SK-MEL-5 (cell line): ENCODE results near the gene BTBD9. TPM values are rescaled to one million over a fixed set of nuclear protein-coding genes. Genes with fewer than 3 reads are reported as not detected.
A peak's percentile ranks its signal among the peaks of the same experiment; 100 is the strongest.

Experiments
- DNase-seq: peaks from one replicate; pipeline ENCODE4 v3.0.0-alpha.2; 2016; ENCODE audit warnings: low read depth, low spot score
- in situ Hi-C: cut with HindIII; loops from 2 replicates; pipeline ENCODE4 v1.10.0; 2016; ENCODE audit warnings: low sequenced_read_pairs, high pct_unique_total_duplicates, low pct_unique_long_range_greater_than_20kb
- total RNA-seq: library from RNA; depleted of rRNA; stranded (reverse); fragments of >200 nt; shearing (Covaris generic); gene quantifications from 2 replicates; pipeline ENCODE4 v1.2.3, GENCODE V29; 2014

Gene BTBD9
- total RNA-seq, 1 experiment from 2014 or later: 11.9 TPM

DNA sequence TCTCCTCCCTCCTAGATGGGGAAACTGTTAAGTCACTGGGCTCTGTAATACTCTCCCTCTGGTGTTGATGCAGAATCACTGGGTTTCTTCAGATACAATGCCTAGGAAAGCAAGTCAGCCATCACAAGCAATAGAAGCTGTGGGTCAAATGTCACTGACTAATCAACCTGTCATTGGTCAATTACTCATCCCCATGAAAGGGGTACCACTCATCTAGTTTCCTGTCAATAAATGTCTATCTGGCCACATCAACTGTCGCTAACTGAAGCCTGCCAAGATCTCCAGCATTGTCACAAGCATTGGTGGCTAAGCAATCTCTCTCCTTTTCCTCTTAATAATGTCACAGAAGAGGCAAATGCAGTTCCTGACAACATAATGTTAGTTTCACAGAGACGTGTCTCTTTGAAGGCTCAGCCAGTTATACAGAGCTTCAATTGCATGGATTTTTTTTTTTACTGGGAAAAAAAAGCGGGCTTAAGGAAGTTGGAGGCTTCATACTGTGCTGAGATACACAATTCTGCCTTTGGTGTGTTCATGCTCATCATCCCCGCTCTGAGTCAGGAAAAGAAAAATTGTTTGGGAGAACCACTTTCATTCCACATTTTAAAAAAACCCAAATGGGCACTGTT is 355.9 kb downstream of the BTBD9 start:
- in situ Hi-C loops: no loop called here
- no peak for DNase-seq

DNA sequence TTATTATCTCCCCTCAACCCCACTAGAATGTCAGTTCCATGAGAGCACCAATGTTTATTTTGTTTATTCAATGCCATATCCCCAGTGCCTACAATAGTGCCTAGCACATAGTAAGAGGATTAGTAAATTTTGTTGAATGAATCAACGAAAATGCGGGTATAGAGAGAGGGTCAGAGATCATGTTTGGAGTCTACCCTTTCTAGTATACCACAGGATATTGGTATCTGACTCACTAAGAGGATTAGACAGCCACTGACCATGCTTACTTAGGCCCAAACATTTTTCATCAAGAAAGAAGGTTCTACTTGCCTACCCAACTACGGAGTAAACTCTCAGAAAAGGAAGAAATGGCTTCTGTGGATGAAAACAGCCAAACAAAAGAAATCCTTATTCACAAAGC is 356.8 kb downstream of the BTBD9 start:
- in situ Hi-C loops: no loop called here
- no peak for DNase-seq

DNA sequence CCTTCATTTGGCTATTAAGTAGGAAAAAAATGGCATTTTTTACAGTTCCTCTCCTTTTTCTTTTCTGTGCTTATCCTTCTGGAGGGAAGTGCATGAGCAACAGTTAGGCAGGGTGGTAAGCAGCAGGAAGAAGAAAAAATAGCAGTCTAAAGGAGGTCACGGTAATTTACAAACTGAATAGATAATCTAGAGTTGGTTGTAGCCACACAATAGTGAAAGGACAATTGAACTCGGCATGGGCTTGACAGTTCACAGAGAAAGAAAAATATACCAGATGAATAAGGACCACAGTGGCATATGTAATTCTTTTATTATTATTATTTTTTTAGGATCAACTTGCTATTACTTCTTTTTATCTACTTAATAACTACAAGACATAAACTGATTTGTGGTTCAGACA is 358.6 kb downstream of the BTBD9 start:
- peak; percentile 43 for DNase-seq
- in situ Hi-C loops: no loop called here

DNA sequence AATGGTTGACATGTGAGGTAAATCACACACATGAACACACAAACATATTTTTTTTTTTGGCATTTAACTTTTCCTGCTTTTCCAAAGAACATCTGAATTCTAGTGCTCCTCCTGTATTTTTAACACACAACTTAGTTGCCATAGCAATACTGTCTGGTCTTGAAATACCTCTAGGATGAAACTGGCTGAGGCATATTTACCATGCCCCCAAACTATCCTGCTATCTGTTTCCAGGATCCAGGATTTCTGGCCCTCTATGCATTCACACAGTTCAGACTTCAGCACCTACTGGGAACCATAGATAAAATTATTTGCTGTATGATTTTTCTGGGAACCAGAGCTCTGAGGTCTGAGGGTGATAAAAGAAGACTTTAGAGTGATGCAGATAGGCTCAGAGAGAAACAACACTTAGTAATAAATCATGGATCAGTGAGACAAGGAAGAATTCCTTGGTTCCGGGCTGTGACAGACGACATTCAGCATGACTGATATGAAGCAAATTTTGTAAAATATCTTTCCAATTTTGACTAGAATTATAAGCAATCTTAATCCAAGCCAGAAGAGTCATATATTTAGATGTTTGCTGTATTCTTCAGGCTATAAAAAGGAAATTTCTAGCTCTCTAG is 359.7 kb downstream of the BTBD9 start:
- in situ Hi-C loops: no loop called here

DNA sequence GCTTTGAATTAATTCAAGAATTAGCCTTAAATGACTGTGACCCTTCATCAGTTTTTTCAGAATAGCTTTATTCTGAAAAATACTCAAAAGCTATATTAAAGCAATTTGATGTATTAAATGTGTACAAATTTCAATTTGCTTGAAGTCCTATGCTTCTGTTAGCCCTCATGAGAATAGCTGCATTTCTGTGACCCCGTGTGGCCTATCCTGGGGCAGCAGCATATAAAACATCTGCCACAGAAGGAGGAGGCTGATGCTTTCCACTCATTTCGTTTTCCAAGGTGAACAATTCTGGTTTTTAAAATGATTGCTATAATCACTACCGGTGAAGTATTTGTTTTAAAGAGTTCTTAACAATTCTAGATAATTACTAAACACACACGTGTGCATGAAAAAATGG is 360.3 kb downstream of the BTBD9 start:
- in situ Hi-C loops: no loop called here
- peak; percentile 22 for DNase-seq

More for the DNA sequence above, 359.7 kb downstream of the BTBD9 start:
- DNase-seq: no peak

- no peak for DNase-seq
- in situ Hi-C loops: no loop called here
These were observed 366.4 kb downstream of the BTBD9 start for GRCh38 chr6:38273325-38273724.

GRCh38 chr6:38272222-38272621 is 367.5 kb downstream of the BTBD9 start:
- in situ Hi-C loops: no loop called here

DNA sequence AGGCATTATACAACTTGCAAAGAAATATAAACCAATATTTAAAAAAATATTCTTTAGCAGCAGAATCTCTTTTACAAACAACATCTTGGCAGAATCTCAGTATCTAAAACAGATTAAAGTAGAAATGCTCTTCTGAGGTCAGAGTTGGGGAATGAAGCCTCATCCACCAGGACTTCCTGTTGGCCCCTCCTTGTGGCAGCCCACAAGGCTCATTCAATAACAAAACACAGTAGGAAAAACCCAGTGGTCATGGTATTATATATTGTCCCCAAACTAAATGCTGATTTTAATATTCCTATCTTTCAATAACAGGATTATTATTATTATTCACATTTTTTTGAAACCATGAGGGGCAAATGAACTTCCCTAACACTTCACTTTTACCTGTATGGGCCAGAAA is 368.6 kb downstream of the BTBD9 start:
- DNase-seq: peak; percentile 5
- in situ Hi-C loops: no loop called here

More at GRCh38 chr6:38272222-38272621, 367.5 kb downstream of the BTBD9 start:
- DNase-seq: no peak

DNA sequence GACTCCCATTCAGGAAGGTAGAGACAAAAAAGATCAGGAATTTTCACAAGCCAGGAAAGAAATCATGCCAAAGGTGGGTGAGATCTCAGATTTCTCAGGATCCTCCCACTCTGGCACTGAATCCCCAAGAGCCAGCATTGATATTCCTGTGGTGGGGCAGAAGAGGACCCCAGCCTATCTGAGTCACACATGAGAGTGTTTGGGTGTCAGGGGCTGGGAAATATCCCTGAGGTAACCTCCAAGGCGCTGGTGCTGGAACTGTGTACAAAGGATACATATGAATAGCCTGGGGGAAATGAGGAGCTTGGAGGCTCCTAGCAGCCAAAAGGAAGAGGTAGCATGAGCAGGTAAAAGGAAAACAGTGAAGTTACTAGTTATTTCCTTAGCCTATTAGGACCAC is 369.4 kb downstream of the BTBD9 start:
- DNase-seq: no peak
- in situ Hi-C loops: no loop called here

GRCh38 chr6:38269461-38270172 is 370.1 kb downstream of the BTBD9 start:
- in situ Hi-C loops: no loop called here
- no peak for DNase-seq

DNA sequence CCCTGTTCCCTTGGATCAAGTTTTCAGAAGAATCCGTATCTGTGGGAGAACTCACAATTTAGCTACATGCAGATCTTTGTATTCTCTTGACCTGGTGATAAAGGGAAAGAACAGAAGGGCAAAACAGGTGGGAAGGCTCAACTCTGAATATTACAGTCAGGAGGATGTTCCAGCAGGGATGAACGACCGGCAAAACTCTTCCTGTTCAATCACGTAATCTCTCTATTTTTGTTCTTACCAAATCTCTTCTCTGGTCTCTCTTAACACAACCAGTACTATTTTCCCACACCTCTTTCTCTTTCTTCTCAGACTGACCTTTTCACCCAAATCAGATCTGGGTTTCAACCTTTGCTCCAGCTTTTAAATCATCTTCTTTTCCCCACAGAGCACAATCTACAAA is 371.4 kb downstream of the BTBD9 start:
- in situ Hi-C loops: no loop called here
- DNase-seq: no peak

GRCh38 chr6:38266921-38267354 is 372.8 kb downstream of the BTBD9 start:
- in situ Hi-C loops: no loop called here
- DNase-seq: no peak

GRCh38 chr6:38264605-38265004 is 375.1 kb downstream of the BTBD9 start:
- DNase-seq: no peak
- in situ Hi-C loops: no loop called here

DNA sequence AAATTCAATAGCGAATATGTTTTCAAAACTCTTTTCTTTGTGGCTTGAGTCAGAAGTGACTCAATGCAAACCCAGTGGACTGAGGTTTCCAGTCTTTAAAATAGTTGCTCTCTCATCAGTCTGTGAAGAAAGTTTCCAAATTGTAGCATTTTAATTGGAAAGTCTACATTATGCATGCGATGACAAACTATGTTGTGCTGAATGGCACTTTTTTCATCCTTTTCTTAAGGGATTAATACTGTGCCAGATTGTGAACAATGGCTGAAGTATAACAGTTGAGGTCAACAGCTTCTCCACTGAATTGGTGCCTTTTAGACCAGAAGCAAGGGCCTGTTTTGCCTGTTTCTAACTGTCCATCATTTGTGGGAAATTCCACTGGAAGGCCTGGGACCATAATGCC is 377.1 kb downstream of the BTBD9 start:
- no peak for DNase-seq
- in situ Hi-C loops: no loop called here

GRCh38 chr6:38262026-38262425 is 377.7 kb downstream of the BTBD9 start:
- in situ Hi-C loops: no loop called here
- no peak for DNase-seq

DNA sequence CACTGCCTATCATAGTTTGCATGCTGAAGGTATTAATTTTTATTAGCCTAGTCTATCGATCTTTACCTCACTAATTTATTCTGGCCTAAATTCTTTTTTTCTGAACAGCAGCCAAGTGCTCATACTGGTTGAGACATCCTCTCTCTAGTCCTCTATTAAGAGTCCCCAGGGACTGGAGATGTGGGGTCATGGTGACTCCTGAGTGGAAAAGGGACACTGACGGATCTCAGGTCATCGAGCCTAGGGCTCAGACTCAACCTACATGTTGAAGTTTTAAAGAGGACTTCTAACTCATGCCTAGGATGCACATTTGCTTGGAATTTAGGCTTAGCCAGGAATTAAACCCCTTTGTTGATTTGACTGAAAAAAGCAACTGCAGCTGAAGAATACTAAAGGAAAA is 378.1 kb downstream of the BTBD9 start:
- in situ Hi-C loops: no loop called here
- no peak for DNase-seq

DNA sequence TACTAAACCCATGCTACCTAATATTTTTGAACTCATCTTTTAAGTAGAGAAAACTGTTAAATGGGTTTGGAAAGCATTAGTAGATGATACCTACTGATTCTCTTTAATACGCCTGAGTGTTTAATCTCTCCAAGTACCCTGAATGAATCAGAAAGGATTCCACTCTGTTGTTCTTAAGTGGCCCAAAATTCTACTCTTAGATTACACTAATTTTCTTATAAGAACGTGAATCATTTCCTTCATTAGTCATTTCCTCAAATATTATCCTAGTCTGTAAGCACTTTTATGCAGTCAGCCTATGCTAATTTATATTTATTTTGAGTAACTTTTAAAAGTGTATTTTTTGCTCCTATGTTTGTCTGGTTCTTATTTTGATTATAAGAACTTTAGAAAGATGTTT is 380.0 kb downstream of the BTBD9 start:
- in situ Hi-C loops: no loop called here
- DNase-seq: no peak

- in situ Hi-C loops: no loop called here
- no peak for DNase-seq
These were observed 391.1 kb downstream of the BTBD9 start for GRCh38 chr6:38248500-38249234.
